ENCODE results near the gene PIM1. TPM values are rescaled to one million over a fixed set of nuclear protein-coding genes. Genes with fewer than 3 reads are reported as not detected.

The PIM1 gene
- total and polyA plus RNA-seq, 9 of the 15 experiments (the other 6 are each of a cell fraction or from before 2014, with no cell fraction given) = 19.0 to 789 (median 212) TPM

DNA sequence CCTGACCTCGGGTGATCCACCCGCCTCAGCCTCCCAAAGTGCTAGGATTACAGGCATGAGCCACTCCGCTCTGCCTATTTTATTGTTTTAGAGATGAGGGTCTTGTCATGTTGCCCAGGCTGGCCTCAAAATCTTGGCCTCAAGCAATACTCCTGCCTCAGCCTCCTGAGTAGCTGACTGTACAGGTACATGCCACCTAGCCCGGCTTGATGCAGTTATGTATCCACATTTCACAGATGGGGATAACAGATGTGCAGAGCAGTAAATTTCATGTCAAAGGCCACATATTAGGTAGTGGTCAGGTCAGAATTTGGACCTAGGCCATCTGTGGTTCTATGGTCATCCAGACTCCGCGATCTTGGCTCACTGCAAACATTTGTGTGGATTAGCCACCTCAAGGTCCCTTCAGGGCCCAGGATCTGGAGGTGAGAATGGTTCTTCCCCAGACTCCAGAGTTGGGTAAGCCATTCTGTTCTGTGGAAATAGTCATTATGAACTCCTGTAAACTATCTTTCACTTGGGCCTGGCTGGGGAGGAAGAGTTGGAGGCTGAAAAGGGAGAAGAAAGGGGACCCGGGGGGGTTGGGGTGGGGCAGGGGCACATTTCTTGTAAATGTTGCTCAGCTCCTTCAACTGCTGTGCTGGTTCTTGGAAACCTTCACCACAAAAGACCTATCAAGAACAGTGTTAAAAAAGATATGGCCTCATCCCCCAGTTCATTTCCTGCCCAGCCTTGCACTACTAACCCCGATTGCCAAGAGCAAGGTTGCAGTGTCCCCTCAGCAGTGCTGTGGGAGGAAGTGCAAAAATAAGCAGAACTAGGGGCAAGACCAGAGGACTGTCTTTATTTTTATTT is 13.0 kb downstream of the PIM1 start:
- peak; percentile 90 for ATAC-seq
- H3K9me3 ChIP-seq (replicated peaks; ENCODE audit: control insufficient read depth, insufficient read depth, low read depth, low read length) = peaks cover 1% of the 10 kb centered on the region; the same call in 1 of the 2 replicates
- 12% methylated on average over 7 of the region's 8 CpGs for WGBS (ENCODE audit: insufficient coverage, low coverage, missing lambda C conversion rate)
- peak overlapping the region; percentile 97 for H3K27ac ChIP-seq (ENCODE audit: extremely low read depth, low read depth, low read length)
- ChIA-PET POLR2A (interaction anchor here (0.6 to 3.4 kb wide), 7 partner anchors 10 to 1136 kb away, joined by 3 to 30 read pairs (median 3); no protein-coding TSS in a partner anchor), CTCF (ENCODE audit: low intra/inter-chr PET ratio) (interaction anchor here (1.0 kb wide), 1 partner anchor 164 kb away, joined by 3 read pairs; no protein-coding TSS in a partner anchor)
- peaks cover 9% of the 10 kb centered on the region; the same call in 1 of the 3 replicates for H3K79me2 ChIP-seq (ENCODE audit: control insufficient read depth, insufficient read depth, low read length)
- no peak overlapping the region for H3K4me3 ChIP-seq
- peak overlapping the region; percentile 43 for H2AFZ ChIP-seq (ENCODE audit: low read depth, low read length)
- FAIRE-seq = peak; percentile 97
- no peaks in the 10 kb centered on the region for H3K27me3 ChIP-seq (ENCODE audit: control insufficient read depth in 2 of 2, insufficient read depth in 2 of 2, low read length in 2 of 2)
- in situ Hi-C loops (cut with MboI) (no loop called here), intact Hi-C loops (cut with micrococcal nuclease) (loop anchor here (1.0 to 5.0 kb wide), 6 partner anchors 8 to 296 kb away; partner anchors contain the start of gene C6orf89)
- H4K20me1 ChIP-seq (replicated peaks; ENCODE audit: control insufficient read depth, insufficient read depth, low read length) = no peaks in the 10 kb centered on the region
- no peaks in the 10 kb centered on the region for H3K36me3 ChIP-seq (ENCODE audit: control insufficient read depth, insufficient read depth, low read length)
- H3K9me1 ChIP-seq (ENCODE audit: control insufficient read depth, insufficient read depth, low read length) = no peaks in the 10 kb centered on the region
- peak overlapping the region; percentile 84 to 89; a peak in 3 of 4 replicates for H3K9ac ChIP-seq (ENCODE audit: insufficient read depth in 1 of 2, low read depth in 2 of 2, low read length in 2 of 2)
- TSS peak; percentile 96 for BruUV-seq (replicated peaks)
- peak overlapping the region; percentile 77 for H3K4me2 ChIP-seq (ENCODE audit: insufficient read depth, low read length)
- H3K4me1 ChIP-seq (replicated peaks in 1 of 2; ENCODE audit: control insufficient read depth in 2 of 2, insufficient read depth in 2 of 2, low read length in 2 of 2) = peaks cover 58 to 65% of the 10 kb centered on the region in 2 experiments
- peak; percentile 65 to 99 (median 78) for DNase-seq (ENCODE audit: extremely low read depth in 1 of 4, low spot score in 3 of 4)
- TF ChIP-seq ZNF785 (CRISPR knock-in tag; IDR thresholded peaks at IDR 0.05) (no peak), KAT7 (CRISPR knock-in tag; IDR thresholded peaks at IDR 0.05; ENCODE audit: borderline replicate concordance) (peak; percentile 41; the same call in 1 of the 2 replicates), ZNF318 (IDR thresholded peaks at IDR 0.05; ENCODE audit: borderline replicate concordance in 1 of 2, low read depth in 1 of 2) (no peak)
